Measurements from ENCODE around the gene SLC25A21.
"Not testable (repeated sequence)": the region's sequence is repeated elsewhere in the genome, so short reads cannot be mapped to it uniquely, and the experiment has no call there.

SLC25A21 gene

DNA sequence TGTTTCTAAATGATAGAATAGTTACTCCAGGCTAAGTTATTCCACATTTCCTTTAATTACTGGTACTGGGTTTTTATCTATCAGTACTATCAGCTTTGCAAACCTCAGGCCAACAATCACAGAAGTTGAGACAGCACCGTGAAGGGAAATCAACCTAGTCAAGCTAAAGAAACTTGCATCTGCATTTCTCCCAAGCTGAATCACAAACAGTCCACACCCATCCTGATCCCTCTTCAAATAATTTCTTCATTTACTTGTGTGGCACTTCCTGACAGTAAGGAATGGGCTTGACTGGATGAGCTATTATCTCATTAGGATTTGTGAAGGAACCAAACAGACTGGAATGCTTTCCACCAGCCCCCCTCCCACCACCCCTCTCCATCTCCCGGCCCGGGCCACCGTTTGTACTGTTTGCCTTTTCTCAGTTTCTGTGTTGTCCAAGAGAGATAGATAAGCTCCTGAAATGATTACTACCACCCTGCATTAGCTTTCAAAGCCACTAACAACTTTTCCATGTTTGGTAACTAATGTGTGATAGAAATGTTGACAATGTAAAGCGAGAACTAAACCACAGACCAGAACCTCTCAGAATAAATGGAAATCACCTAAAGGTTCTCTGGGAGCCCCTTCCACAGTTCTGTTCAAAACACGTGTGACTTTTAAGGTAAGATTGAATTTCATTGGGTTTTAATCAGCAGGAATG is 236.3 kb downstream of the SLC25A21 start:
- DNase-seq, result no peak

DNA sequence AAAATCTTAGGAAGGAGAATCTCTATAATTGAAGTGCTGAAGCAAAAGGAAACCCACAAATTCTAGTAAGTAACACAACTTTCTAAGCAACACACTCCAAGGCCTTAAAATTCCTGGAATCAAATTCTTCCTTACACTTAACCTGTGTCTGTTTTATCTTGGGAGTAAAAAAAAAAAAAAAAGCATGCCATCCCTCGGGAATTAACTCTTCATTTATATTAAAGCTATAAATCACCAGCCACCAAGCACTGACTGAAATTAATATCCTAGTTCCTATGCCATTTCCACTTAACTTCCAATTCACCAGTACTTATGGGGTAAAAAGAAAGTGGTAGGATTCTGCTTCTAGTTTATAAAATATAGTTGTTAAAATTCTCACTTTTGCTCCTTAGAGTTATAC is 238.1 kb downstream of the SLC25A21 start:
- no peak for DNase-seq

DNA sequence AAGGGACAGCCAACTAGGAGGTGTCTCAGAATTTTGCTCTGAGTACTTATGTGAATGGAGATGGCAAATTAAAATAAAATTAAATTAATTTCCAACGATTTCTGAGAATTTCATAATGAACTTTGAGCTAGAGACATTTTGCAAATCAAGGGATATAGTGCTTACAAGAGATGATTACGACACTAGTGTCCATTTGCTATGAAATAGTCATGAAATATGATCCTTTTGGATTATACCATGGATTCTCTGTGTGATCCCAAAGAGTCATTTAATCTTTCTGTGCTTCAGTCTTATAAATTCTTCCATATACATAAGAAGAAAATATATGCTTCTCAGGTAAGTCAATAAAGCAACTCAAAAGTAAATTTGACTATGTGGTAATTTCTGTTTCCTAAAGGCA is 240.6 kb downstream of the SLC25A21 start:
- DNase-seq, result no peak

DNA sequence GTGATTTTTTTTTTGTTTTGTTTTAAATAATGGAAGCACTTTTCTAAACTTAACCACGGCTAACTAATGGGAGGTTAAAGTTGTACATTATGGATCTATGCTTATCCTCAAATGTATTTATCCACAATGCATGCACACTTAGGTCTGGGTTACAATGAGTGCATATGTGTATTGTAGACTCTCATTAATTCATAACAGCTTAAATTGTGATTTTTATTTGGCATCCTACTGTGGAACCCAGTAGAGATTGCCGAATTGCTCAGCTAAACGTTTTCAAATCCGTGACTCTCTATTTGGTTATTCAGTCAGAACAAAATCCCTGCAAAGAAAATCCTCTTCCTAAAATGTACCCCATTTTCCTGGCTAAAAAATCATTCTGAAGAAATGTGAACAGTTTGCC is 244.0 kb downstream of the SLC25A21 start:
- no peak for DNase-seq

DNA sequence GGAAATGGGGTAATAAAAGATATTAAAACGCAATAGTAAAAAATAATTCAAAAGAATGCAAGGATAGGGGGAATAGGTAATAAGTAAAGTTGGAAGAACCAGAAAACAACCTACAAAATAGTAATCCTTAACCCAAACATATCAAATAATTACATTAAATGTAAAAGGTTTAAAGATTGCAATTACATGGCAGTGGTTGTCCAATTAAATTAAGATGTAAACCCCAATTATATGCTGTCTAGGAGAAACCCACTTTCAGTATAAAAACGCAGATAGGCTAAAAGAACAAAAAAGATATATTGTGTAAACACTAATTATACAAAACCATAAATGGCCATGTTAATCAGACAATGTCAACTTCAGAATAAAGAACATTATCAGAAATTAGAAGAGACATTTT is 247.3 kb downstream of the SLC25A21 start:
- no peak for DNase-seq

DNA sequence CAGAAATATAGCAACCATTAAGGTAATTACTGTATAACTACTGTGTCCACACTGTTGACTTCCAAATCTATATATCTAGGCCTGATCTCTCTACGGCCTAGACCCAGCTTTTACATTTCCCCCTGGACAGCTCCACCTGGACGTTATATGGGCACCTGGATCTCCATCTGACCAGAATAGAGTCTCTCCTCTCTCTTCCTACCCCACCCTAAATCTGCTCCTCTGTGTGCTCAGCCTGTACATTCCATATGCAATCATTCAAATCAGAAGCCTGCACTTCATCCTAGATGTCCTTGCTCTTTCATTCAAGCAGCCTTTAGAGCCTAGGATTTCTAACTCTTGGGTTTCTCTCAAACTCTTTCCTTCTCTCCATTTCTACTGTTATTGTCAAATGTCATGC is 255.7 kb downstream of the SLC25A21 start:
- peak; percentile 90 for DNase-seq

DNA sequence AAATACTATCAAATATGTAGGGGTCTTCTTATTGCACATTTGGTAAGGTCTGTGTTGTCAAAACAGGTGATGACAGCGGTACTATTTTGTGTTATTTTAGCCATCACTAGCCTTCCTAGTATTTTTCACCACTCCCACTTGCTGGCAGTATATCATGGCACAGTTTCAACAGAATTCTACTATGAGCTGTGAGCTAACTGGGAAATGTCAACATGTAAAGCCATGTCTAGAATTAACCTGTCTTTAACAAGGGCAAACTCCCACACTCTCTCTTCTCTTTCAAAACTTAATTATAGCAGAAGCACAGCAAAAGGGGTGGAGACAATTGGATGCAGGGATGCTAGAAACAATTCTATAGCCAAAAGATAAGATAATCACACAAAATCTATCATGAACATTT is 257.3 kb downstream of the SLC25A21 start:
- peak; percentile 83 for DNase-seq

DNA sequence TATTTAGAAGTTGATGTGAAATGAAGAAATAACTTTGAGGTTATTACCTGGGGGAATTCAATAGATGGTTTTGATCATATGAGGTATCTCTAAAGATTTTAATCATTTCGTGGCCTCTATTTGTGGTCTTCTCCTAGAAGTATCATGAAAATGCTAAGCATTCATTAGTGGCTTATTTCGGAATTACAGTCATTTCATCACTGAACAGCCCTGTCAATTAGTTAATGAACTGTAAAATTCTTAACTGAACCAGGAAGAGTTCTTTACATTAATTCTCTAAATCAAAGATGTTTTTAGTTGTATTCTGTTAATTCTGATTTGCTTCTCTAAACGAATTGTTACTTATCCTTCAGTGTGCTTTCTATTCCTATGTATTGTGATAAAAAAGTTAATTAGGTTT is 261.8 kb downstream of the SLC25A21 start:
- DNase-seq, result no peak

DNA sequence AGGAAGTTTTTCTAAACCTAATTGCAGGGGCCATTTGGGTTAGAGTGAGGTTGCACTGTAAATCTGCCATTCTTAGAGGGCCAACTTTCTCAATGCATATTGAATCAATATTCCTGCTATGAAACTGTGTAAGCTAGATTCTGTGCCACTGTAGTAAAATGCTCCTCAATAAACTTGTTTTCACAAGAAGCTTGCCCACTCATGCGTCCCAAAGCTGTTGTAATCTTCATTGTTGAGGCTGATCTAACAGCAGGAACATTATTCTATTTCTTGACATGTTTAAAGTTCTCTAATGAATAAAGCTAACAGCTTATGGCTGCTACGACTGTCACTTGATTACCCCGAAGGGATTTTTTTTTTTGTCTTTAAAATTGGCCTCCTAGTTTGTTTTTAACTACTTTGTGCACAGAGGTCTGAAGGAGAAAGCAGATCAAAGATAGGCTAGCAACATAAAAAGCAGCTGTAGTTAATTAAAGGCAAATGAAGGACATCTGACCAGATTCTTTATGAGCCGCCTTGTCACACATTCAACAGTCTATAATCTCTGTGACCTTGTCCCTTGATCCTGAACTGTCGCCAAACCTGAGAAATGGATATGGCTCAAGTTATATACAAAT is 267.0 kb downstream of the SLC25A21 start:
- DNase-seq, result no peak

DNA sequence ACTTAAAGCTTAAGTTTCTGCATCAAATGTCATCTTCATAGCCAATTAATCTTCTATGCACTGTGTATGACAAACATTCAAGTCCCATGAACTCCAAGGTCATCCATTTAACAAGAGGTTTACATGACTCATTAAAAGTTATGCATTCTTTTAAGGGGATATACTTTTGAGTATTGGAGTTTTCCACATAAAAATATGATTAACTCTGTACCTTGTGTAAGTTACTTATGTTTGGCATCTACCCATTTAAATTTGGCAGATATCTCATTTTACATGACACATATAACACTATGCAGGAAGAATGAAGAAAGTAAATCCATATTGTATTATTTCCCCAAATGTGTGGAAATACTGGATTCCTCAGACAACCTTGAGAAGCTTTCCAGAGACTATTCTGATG is 270.5 kb downstream of the SLC25A21 start:
- DNase-seq, result no peak

DNA sequence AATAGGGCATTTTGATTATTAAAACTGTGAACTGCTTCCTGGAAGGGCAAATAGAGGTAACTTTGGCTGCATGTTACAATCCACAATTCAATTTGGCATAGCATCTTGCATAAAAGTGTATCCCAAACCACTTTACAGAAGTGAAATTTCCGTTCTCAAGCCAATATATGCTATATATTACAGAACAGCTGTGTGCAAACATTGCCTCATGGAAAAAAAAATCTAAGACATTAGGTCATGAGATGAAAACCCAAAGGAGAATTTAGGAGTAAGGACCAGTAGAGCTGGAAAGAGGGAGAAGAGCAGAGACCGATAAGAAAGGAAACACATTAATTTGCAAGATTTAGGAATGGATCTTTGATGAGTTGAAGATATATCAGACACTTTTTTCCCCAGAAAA is 271.6 kb downstream of the SLC25A21 start:
- no peak for DNase-seq

DNA sequence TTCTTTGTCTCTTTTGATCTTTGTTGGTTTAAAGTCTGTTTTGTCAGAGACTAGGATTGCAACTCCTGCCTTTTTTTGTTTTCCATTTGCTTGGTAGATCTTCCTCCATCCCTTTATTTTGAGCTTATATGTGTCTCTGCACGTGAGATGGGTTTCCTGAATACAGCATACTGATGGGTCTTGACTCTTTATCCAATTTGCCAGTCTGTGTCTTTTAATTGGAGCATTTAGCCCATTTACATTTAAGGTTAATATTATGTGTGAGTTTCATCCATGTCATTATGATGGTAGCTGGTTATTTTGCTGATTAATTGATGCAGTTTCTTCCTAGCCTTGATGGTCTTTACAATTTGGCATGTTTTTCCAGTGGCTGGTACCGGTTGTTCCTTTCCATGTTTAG is 276.1 kb downstream of the SLC25A21 start:
- DNase-seq, result not testable (repeated sequence)

DNA sequence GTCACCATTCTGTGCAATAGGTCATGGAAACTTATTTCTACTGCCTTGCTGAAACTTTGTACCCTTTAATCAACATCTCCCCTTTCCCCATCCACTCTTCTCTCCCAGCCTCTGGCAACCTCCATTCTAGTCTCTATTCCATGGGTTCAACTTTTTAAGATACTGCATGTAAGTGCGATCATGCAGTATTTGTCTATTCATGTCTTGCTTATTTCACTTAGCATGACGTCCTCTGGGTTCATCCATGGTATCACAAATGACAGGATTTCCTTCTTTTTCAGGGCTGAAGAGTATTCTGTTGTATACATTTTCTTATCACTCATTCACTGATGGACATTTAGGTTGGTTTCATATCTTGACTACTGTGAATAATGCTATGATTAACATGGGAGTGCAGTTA is 288.4 kb downstream of the SLC25A21 start:
- no peak for DNase-seq

DNA sequence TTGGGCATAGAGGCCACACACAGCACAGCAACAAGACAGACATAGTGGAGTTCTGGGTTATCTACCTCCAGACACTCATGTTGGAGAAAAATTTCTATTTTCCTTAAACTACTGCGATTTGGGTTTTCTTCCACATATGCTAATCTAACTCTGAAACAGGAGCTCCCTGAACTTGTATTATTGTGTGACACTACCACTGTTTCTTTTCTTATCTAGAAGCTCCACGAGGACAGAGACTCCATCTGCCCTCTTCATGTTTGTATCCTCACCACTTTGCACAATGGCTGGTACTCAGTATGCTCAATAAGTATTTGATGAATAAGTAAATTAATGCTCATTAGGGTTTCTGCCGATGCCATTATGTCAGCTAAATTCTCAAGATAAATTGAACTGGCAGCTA is 292.1 kb downstream of the SLC25A21 start:
- peak; percentile 27 for DNase-seq

DNA sequence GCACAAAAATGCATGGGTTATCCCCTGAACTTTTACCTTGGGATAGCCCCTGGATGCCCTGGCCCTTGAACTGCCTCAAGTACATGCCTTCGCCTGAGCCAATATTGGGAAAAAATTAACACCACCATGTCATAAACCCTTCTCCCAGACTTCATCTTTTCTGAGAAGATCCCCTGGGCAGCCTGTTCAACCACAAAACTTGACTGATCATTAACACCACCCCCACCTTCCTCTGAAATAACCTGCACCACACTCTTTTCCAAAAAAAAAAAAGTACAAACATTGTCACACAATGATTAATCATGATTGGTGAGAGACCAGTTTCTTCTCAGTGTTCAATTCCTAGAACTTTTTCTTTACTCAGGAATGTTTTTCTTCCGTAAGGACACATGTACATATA is 292.8 kb downstream of the SLC25A21 start:
- DNase-seq, result no peak

DNA sequence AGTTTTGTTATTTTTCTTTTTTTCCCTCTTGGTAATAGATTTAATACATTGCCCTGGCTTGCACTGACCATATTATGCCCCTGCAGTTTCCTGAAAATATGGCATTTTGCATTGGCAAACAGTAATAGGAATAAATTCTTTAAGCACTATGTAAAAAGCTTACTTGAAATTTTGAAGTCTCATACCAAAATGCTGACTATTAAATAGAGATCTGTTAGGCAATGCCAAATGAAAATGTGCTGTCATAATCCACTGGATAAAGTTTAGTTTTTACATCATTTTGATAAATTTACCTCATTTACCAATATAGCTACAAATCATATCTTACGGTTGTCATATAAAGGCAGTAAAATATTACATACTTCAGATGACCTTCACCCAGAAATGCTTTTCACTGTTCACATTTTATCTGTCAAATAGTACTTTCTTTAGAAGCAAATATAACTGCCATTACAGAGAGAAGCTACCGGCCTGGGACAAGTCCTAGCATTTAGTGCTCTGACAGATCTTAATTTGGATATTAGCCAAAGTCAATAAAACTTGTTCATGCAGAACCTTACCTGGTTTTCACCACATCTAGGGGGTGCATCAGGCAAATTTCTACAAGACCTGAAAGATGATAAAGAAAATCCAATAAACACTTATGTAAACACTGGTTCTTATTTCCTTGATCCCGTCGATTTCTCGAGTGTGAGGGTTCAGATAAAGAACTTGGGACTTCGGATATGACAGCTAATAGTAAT is 297.8 kb downstream of the SLC25A21 start:
- DNase-seq, result peak; percentile 26

DNA sequence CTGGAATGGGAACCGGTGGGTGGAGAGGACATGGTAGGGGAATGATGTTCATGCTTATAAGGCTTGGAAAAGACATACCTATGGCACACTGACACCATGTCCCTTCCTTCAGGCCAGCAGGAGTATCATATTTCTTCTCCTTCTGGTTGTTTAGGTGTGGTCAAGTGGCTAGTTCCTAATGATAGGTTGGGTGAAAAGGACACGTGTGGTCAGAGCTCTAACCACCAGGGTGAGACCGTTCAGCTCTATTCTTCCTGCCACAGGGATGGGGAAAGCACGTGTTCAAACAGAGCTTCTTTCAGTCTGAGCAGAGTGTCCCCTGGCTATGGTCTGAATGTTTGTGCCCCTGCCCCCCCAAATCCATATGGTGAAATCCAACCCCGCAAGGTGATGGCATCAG is 301.6 kb downstream of the SLC25A21 start:
- DNase-seq, result no peak

DNA sequence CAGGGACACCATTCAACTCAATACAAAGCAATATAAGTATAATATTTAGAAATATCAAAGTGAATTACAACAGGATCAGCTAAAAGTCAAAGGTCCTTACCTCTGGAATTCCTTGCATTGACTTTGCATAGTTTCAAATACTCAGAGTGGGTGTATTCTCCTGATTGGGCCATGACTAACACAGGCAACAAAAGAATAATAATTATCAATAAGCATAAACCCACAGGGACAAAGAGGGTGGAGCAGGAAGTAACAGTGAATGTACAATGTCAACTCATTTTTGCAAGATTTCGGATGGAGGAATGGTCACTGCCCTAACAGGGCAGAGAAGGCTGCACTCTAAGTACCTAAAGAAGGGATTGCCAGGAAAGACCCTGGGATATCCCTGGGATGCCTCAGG is 303.3 kb downstream of the SLC25A21 start:
- DNase-seq, result no peak

DNA sequence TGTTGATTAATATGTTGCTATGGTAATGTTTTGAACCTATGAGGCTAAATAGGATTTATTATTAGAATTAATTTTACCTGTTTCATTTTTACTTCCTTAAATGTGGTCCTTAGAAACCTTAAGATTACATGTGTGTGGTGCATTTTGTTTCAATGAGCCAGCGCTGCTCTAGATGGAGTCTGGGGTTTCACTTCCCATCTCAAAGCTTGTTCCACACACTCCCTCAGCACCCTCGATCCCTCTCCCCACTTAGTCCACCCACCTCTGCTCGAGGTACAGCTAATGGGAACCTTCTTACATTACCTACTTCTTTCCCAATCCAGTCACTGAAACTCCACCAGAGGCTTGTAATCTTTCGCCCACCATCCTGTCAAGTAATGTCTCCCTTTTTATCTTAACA is 305.5 kb downstream of the SLC25A21 start:
- no peak for DNase-seq

DNA sequence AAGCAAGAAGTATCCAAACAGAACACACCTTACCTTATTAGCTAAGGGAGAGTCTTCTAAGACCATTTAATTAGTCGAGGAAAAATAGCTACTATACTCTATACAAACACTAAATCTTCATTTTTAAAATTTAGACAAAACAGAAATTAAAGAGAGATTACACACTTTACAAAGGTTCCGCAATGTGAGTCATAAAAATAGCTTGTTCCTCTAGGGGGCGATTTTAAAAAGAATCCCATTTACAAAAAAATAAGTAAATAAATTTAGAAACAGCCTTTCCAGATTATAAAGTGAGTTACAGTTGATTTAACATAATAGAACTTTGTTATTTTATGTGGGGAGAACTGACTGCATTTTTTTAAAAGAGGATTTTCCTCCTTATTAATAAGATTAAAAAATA is 309.1 kb downstream of the SLC25A21 start:
- DNase-seq, result no peak

DNA sequence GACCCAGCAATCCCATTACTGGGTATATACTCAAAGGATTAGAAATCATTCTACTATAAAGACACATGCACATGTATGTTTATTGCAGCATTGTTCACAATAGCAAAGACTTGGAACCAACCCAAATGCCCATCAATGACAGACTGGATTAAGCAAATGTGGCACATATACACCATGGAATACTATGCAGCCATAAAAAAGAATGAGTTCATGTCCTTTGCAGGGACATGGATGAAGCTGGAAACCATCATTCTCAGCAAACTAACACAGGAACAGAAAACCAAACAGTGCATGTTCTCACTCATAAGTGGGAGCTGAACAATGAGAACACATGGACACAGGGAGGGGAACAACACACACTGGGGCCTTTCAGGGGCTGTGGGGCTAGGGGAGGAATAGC is 310.2 kb downstream of the SLC25A21 start:
- DNase-seq, result not testable (repeated sequence)

DNA sequence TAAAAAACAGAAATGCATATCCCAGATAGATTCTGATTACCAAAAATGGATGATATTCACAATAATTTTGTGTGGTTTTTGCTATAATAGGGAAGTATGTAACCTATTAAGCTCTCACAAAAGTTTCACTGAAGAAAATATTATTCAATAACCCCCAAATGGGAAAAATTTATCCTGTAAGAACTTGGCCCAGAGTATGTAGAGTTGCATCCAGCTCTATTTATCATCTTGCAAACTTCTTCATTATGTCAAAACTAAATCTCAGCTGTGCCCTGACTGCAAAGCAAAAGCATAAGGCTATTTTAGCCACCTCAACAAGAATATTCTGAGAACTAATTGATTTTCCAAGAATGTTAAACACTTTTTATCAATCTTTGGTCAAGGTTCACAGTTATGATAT is 311.6 kb downstream of the SLC25A21 start:
- no peak for DNase-seq

DNA sequence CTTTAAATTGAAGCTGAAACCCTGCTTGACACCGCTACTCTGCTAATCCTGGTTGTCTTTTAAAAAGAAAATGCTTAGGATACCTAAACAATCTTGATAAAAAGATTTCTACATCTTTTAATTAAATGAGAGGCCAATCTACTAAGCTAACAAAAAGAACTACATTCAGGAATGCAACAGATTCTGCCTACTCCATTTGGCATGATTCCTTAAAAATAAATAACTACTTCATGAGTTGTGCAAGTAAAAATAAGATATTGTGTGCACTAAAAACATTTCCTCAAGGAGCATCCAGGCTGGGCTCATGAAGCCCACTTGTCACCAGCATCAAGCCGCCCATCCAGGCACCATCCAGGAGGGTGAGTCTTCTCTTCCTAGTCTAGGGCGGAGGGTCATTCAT is 313.3 kb downstream of the SLC25A21 start:
- no peak for DNase-seq

DNA sequence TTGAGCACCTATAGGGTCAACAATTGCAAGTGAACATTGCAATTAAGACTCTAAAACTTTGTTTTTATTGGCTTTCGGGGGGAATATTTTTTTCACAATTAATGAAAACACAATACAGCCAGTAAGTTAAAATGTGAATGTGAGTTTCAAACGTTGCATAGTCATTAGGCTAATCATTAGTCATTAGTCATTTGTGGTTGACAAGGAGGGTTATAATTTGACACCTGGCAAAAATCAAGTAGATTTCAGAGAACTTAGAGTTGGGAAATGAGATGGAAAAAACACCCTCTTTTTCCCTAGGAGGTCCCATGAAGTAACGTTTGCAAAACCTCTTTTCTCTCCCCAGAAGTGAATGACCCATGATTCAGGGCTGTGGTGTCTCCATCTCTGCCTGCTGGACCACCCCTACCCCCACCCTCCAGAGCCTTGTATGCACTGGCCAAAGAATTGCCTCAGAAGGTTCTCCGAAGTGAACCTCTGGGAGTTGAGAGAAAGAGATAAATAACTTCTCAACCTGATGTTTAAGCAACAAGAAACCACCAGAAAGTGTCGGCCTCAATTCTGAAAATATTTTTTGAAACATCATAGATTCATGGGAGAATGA is 314.5 kb downstream of the SLC25A21 start:
- no peak for DNase-seq
